ENCODE results near the gene EDN3. TPM values are rescaled to one million over a fixed set of nuclear protein-coding genes. Genes with fewer than 3 reads are reported as not detected.

Gene EDN3
- total RNA-seq, 1 donor, result not detected

DNA sequence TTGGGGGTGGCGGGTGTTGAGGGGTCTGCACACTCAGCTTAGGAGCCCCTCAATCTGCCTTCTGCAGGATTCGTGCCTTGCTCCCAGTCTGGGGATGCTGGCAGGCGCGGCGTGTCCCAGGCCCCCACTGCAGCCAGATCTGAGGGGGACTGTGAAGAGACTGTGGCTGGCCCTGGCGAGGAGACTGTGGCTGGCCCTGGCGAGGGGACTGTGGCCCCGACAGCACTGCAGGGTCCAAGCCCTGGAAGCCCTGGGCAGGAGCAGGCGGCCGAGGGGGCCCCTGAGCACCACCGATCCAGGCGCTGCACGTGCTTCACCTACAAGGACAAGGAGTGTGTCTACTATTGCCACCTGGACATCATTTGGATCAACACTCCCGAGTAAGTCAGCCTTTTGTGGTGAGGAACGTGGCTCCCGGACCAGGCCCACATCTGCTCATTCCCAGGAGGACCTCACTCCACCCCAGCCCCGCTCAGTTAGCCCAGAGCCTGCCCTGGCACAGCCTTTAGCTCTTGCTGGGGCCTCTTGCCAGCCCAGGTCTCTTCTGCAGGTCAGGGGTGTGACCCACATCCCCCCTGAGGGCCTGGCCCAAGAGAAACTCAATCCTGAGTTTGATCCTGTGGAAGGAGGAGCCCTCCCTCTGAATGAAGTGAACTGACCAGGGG is 1.1 kb downstream of the EDN3 start:
- TF ChIP-seq, protein P1, sequence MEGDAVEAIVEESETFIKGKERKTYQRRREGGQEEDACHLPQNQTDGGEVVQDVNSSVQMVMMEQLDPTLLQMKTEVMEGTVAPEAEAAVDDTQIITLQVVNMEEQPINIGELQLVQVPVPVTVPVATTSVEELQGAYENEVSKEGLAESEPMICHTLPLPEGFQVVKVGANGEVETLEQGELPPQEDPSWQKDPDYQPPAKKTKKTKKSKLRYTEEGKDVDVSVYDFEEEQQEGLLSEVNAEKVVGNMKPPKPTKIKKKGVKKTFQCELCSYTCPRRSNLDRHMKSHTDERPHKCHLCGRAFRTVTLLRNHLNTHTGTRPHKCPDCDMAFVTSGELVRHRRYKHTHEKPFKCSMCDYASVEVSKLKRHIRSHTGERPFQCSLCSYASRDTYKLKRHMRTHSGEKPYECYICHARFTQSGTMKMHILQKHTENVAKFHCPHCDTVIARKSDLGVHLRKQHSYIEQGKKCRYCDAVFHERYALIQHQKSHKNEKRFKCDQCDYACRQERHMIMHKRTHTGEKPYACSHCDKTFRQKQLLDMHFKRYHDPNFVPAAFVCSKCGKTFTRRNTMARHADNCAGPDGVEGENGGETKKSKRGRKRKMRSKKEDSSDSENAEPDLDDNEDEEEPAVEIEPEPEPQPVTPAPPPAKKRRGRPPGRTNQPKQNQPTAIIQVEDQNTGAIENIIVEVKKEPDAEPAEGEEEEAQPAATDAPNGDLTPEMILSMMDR (IDR thresholded peaks at IDR 0.05; ENCODE audit: insufficient read depth, low read length), result no peak
- no peak overlapping the region for H3K4me3 ChIP-seq (ENCODE audit: low read depth, low read length)
- DNase-seq (ENCODE audit: low read depth), result no peak

DNA sequence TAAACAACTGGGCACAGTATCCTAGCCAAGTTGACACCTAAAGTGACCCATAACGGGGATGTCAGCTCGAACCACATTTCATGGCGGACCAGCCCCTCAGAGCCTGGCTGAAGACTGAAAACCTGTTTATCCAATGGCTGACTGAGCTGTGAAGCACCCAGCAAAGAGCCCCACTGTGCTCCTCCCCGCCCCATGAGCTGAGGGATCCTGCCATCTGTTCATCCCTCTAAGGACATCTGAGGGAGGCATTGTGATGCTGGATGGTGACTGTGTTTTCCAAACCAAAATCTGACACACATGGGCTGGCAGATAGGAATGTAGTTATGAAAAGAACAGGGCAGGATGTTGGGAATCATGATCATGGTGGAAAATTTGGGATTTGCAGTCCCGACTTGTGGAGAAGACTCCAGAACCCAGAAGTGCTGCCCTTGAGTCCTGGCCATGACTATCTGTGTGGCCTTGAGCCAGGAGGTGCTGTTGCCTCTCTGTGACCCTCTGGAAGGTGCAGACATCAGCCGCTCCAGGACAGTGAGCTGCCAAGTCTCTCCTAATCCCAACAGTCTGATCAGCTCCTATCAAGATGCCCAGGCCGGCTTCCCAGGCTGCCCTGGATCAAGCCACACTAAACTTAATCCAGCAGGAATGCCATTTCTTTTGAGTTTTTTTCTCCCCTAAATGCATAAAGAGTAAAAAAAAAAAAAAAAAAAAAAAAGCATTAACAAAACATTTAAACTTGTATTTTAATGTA is 5.7 kb downstream of the EDN3 start:
- DNase-seq (ENCODE audit: low read depth), result no peak
- H3K4me3 ChIP-seq (ENCODE audit: low read depth, low read length), result no peak overlapping the region
- TF ChIP-seq, protein P1 (IDR thresholded peaks at IDR 0.05; ENCODE audit: insufficient read depth, low read length), result no peak

DNA sequence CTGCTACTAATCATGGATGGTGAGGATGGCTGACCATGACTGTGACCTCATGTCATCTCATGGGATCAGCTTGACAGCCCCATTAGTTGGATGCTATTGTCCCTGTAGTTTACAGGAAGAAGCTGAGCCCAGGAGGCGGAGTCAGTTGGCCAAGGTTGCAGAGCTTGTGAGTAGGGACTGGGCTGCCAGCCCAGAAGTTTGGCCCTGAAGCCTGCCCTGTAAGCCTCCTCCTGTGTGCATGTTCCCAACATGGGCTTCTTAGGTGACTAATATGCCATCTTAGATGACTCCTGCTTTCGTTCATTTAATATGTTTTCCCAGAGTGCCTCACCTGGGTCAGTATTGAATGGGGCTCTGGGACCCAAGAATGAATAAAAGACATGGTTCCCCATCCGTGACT is 6.9 kb downstream of the EDN3 start:
- no peak overlapping the region for H3K4me3 ChIP-seq (ENCODE audit: low read depth, low read length)
- no peak for DNase-seq (ENCODE audit: low read depth)
- TF ChIP-seq, protein P1 (IDR thresholded peaks at IDR 0.05; ENCODE audit: insufficient read depth, low read length), result no peak

DNA sequence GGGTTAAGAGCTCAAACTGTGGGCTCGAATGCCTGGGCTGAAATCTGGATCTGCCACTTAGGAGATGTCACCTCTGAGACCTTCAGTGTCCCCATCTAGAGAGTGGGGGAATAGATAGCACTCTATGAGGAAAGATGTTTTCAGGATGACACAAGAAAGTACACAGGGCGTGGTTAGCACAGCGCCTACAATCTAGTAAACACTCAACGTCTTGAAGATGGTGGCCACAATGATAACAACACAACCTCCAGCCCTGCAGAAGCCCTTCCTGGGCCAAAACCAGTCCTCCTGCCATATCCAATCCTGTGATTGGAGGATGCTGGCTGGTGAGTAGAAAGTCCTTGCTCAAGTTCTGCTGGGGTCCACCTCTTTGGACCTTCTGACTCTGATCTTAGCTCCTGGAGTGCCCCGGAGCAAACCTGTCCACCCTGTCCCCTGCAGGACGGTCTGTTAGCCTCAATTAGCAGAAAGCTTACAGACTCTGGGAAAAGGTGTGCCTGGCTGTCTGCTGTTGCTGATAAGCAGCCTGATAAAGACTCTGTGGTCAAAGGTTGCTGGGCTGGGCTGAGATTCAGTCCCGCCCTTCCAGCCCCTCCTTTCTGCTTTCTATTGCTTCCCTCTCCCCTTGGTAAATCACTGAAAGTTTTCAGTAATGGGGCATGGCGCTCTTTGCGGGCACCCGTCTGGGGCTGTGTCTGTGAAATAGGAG is 8.2 kb downstream of the EDN3 start:
- H3K4me3 ChIP-seq (ENCODE audit: low read depth, low read length), result no peak overlapping the region
- TF ChIP-seq, protein P1 (IDR thresholded peaks at IDR 0.05; ENCODE audit: insufficient read depth, low read length), result no peak
- no peak for DNase-seq (ENCODE audit: low read depth)

DNA sequence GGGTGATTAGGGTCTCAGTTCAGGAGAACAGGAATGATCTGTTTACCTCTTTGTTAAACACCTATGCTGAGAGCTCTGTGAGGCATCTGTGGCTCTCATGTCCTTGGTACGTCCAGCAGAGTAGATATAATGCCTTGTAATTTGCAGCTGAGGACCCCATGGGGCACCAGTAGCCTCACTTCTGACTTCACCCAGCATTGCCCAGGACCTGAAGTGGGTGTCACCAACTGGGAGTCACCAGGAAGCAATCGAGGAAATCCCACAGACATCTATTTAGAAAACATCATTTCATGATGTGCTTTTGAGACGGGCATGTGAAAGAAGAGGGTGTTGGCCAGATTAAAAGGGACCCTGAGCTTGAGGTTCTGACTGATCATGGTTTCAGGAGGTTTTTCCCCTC is 8.8 kb downstream of the EDN3 start:
- H3K4me3 ChIP-seq (ENCODE audit: low read depth, low read length), result no peak overlapping the region
- TF ChIP-seq, protein P1 (IDR thresholded peaks at IDR 0.05; ENCODE audit: insufficient read depth, low read length), result no peak
- DNase-seq (ENCODE audit: low read depth), result no peak

DNA sequence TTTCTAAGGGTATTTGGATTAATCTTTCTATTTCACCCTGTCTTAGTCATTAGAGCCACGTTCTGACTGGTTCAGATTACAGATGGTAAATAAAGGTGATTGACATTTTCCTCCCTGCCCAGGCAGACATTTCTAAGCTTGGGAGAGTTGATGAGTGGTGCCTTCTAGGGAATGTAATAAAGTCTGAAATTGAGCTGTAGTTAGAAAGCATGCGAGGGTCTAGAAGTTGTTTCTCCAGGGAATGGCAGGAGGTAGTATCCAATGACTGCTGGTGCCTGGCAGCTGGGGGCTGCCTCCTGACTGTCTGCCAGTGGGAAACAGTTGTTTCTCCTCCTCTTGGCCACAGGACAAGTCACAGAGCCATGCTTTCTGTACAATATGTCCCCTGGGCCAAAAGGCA is 14.6 kb downstream of the EDN3 start:
- DNase-seq (ENCODE audit: low read depth), result no peak
- TF ChIP-seq, protein P1 (IDR thresholded peaks at IDR 0.05; ENCODE audit: insufficient read depth, low read length), result no peak
- H3K4me3 ChIP-seq (ENCODE audit: low read depth, low read length), result no peak overlapping the region
